Thyroid gland (tissue), 4 donors: Measurements from ENCODE around the gene ODAD2.

Source experiments
- POLR2A ChIP-seq, 2 donors: fragments of 450-650 bp; IDR thresholded peaks; one replicate each; pipeline ENCODE4 v1.6.1; 2017; ENCODE audit warnings: antibody characterized with exemption in 2 of 2, mild to moderate bottlenecking in 2 of 2, moderate library complexity in 1 of 2
- TF ChIP-seq, protein P1 (sequence below), 6 experiments: fragments of 200-600 bp in 3 of 6; fragments of 450-650 bp in 3 of 6; sonication (generic) in 3 of 6; IDR thresholded peaks; one replicate each; pipeline ENCODE4 v1.5.1; 2016 to 2019; ENCODE audit warnings: antibody characterized with exemption in 6 of 6, mild to moderate bottlenecking in 2 of 6, inconsistent platforms in 1 of 6, moderate library complexity in 1 of 6

- TF ChIP-seq, protein P1, sequence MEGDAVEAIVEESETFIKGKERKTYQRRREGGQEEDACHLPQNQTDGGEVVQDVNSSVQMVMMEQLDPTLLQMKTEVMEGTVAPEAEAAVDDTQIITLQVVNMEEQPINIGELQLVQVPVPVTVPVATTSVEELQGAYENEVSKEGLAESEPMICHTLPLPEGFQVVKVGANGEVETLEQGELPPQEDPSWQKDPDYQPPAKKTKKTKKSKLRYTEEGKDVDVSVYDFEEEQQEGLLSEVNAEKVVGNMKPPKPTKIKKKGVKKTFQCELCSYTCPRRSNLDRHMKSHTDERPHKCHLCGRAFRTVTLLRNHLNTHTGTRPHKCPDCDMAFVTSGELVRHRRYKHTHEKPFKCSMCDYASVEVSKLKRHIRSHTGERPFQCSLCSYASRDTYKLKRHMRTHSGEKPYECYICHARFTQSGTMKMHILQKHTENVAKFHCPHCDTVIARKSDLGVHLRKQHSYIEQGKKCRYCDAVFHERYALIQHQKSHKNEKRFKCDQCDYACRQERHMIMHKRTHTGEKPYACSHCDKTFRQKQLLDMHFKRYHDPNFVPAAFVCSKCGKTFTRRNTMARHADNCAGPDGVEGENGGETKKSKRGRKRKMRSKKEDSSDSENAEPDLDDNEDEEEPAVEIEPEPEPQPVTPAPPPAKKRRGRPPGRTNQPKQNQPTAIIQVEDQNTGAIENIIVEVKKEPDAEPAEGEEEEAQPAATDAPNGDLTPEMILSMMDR (IDR thresholded peaks at IDR 0.05): no peak
- no peak for TF ChIP-seq POLR2A (IDR thresholded peaks at IDR 0.05)
Observed at GRCh38 chr10:27911539-27911938, 87.3 kb downstream of the ODAD2 start.
